HG03280 (cell line): ENCODE measurements around the gene NAGA.
"Not testable (repeated sequence)": the region's sequence is repeated elsewhere in the genome, so short reads cannot be mapped to it uniquely, and the experiment has no call there.

Experiments used
- ATAC-seq: cut with Tn5 transposase; IDR thresholded peaks from one replicate; pipeline ENCODE4 v1.9.1; 2021; ENCODE audit warnings: mild to moderate bottlenecking, moderate library complexity; ENCODE audit not compliant: unreplicated experiment

NAGA gene

GRCh38 chr22:42076764-42077485 is 6.3 kb upstream of the NAGA start:
- no peak for ATAC-seq

GRCh38 chr22:42074846-42075676 is 4.4 kb upstream of the NAGA start:
- ATAC-seq: no peak

GRCh38 chr22:42074132-42074811 is 3.7 kb upstream of the NAGA start, which contains the start of gene PHETA2:
Gene PHETA2, plus strand, starts transcription at chr22:42074248. Its CDS starts 3,046 bp downstream, at chr22:42077294.
- ATAC-seq: no peak

GRCh38 chr22:42073621-42074041 is 3.0 kb upstream of the NAGA start:
- no peak for ATAC-seq

GRCh38 chr22:42072606-42073330 is 2.2 kb upstream of the NAGA start:
- ATAC-seq: no peak

GRCh38 chr22:42071508-42071907 is 896 bp upstream of the NAGA start:
- not testable (repeated sequence) for ATAC-seq

- peak; percentile 29 for ATAC-seq
Observed at GRCh38 chr22:42069801-42070516, 653 bp downstream of the NAGA start.

- ATAC-seq: no peak
Observed at GRCh38 chr22:42068291-42068690, 2.3 kb downstream of the NAGA start.

- no peak for ATAC-seq
Observed at GRCh38 chr22:42067671-42068251, 2.9 kb downstream of the NAGA start.

- ATAC-seq: no peak
Observed at GRCh38 chr22:42066937-42067336, 3.7 kb downstream of the NAGA start.

- no peak for ATAC-seq
Observed at GRCh38 chr22:42066126-42066761, 4.4 kb downstream of the NAGA start.

GRCh38 chr22:42065438-42066125 is 5.0 kb downstream of the NAGA start:
- no peak for ATAC-seq

- no peak for ATAC-seq
Observed at GRCh38 chr22:42064629-42065028, 6.0 kb downstream of the NAGA start.

- no peak for ATAC-seq
Observed at GRCh38 chr22:42062506-42063170, 8.0 kb downstream of the NAGA start.

- ATAC-seq: no peak
Observed at GRCh38 chr22:42061041-42061440, 9.6 kb downstream of the NAGA start.

- no peak for ATAC-seq
Observed at GRCh38 chr22:42060489-42060888, 10.1 kb downstream of the NAGA start.

GRCh38 chr22:42056757-42057511 is 13.7 kb downstream of the NAGA start:
- no peak for ATAC-seq
